Ovary (tissue), 3 donors: ENCODE measurements around the gene RAX.

Experiments used
- EP300 ChIP-seq: sonication (generic); formaldehyde crosslinking; IDR thresholded peaks from one replicate; pipeline ENCODE4 v1.6.1; 2017; ENCODE audit warnings: antibody characterized with exemption
- POLR2A ChIP-seq: fragments of 450-650 bp; IDR thresholded peaks from one replicate; pipeline ENCODE4 v1.6.1; 2017; ENCODE audit warnings: antibody characterized with exemption, mild to moderate bottlenecking, moderate library complexity
- TF ChIP-seq, protein P1 (sequence below), 3 donors: fragments of 450-650 bp in 2 of 3; fragments of 200-600 bp in 1 of 3; IDR thresholded peaks; one replicate each; pipeline versions ENCODE4 v1.5.1 to v1.8.0; 2016 to 2022; ENCODE audit warnings: antibody characterized with exemption in 3 of 3, mild to moderate bottlenecking in 1 of 3
- donor health status: DM: no; HTN: no; CAD: no.

DNA sequence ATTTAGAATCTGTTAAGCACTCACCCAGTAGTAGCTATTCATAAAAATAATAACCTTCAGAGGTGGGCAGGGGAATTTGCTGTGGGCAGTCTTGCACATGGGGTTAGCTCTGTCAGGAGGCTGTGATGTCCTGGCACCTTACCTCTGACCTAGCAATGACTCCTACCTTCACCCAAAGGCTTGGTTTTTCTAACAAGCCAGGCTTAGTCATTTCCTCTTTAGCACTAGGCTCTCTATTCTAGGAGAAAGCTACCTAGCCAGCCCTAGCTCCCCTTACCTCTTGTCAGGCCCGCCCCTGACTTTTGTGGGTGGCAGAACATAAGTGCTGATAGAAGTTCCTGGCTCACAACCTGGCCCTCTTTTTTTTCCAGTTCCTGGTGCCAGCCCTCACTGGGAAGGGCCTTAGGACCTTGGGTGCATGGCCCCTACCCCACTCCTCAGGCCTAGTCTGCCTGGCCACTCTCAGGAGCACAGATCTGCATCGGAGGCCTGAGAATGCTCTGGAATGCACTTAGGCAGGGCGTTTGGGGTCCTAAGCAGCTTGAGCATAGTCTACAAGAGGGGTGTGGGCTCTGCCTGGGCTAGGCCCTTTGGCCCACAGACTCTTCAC lies 27.5 kb upstream of the RAX start:
- TF ChIP-seq, protein P1, sequence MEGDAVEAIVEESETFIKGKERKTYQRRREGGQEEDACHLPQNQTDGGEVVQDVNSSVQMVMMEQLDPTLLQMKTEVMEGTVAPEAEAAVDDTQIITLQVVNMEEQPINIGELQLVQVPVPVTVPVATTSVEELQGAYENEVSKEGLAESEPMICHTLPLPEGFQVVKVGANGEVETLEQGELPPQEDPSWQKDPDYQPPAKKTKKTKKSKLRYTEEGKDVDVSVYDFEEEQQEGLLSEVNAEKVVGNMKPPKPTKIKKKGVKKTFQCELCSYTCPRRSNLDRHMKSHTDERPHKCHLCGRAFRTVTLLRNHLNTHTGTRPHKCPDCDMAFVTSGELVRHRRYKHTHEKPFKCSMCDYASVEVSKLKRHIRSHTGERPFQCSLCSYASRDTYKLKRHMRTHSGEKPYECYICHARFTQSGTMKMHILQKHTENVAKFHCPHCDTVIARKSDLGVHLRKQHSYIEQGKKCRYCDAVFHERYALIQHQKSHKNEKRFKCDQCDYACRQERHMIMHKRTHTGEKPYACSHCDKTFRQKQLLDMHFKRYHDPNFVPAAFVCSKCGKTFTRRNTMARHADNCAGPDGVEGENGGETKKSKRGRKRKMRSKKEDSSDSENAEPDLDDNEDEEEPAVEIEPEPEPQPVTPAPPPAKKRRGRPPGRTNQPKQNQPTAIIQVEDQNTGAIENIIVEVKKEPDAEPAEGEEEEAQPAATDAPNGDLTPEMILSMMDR (IDR thresholded peaks at IDR 0.05), result no peak
- no peak for TF ChIP-seq POLR2A
- TF ChIP-seq EP300, result no peak
